H9 (cell line): Measurements from ENCODE around the gene COA8. TPM values are rescaled to one million over a fixed set of nuclear protein-coding genes. Genes with fewer than 3 reads are reported as not detected.

Source experiments
- DNase-seq: peaks from one replicate; pipeline ENCODE4 v3.0.0-alpha.2; 2017
- H2AFZ ChIP-seq: one replicate; pipeline ENCODE4 v1.6.1; 2013; ENCODE audit warnings: mild to moderate bottlenecking, low read length, control low read depth, moderate library complexity
- H2AK5ac ChIP-seq: 2 replicates; pipeline ENCODE4 v1.6.1; 2013; ENCODE audit warnings: low read length, control low read depth, mixed read lengths; ENCODE audit not compliant: insufficient read length
- H2BK120ac ChIP-seq: one replicate; pipeline ENCODE4 v1.6.1; 2013; ENCODE audit warnings: low read depth, mild to moderate bottlenecking, low read length, control low read depth, inconsistent platforms; ENCODE audit not compliant: poor library complexity, severe bottlenecking
- H2BK12ac ChIP-seq: 2 replicates; pipeline ENCODE4 v1.6.1; 2013; ENCODE audit warnings: low read length, control low read depth, mixed read lengths, low read depth; ENCODE audit not compliant: insufficient read length
- H2BK15ac ChIP-seq: 2 replicates; pipeline ENCODE4 v1.6.1; 2013; ENCODE audit warnings: low read depth, low read length, control low read depth
- H2BK20ac ChIP-seq: one replicate; pipeline ENCODE4 v1.6.1; 2013; ENCODE audit warnings: low read depth, mild to moderate bottlenecking, low read length, control low read depth, inconsistent platforms; ENCODE audit not compliant: poor library complexity, severe bottlenecking
- H2BK5ac ChIP-seq: 2 replicates; pipeline ENCODE4 v1.6.1; 2013; ENCODE audit warnings: low read length, control low read depth, mixed read lengths; ENCODE audit not compliant: insufficient read length
- H3K14ac ChIP-seq: 2 replicates; pipeline ENCODE4 v1.6.1; 2013; ENCODE audit warnings: low read length, control low read depth; ENCODE audit not compliant: insufficient read depth
- H3K18ac ChIP-seq: 2 replicates; pipeline ENCODE4 v1.6.1; 2013; ENCODE audit warnings: low read depth, mild to moderate bottlenecking, mixed read lengths, low read length, control low read depth; ENCODE audit not compliant: insufficient read length
- H3K23ac ChIP-seq: 2 replicates; pipeline ENCODE4 v1.6.1; 2013; ENCODE audit warnings: low read length, control low read depth, mixed read lengths, low read depth; ENCODE audit not compliant: insufficient read length
- H3K23me2 ChIP-seq: 2 replicates; pipeline ENCODE4 v1.6.1; 2013; ENCODE audit warnings: low read depth, mild to moderate bottlenecking, mixed read lengths, low read length, control low read depth; ENCODE audit not compliant: insufficient read length, poor library complexity, severe bottlenecking
- H3K27ac ChIP-seq: 2 replicates; pipeline ENCODE4 v1.5.1; 2013; ENCODE audit warnings: low read length, control low read depth, mixed read lengths, low read depth; ENCODE audit not compliant: insufficient read length
- H3K27me3 ChIP-seq: 2 replicates; pipeline ENCODE4 v1.6.1; 2013; ENCODE audit warnings: low read length, control low read depth, inconsistent platforms; ENCODE audit not compliant: insufficient read depth
- H3K4ac ChIP-seq: 2 replicates; pipeline ENCODE4 v1.6.1; 2013; ENCODE audit warnings: low read depth, mild to moderate bottlenecking, control low read depth, inconsistent platforms, low read length, moderate library complexity
- H3K4me1 ChIP-seq: 2 replicates; pipeline ENCODE4 v1.6.1; 2013; ENCODE audit warnings: low read length, control low read depth, inconsistent platforms; ENCODE audit not compliant: insufficient read depth
- H3K4me2 ChIP-seq: 2 replicates; pipeline ENCODE4 v1.6.1; 2013; ENCODE audit warnings: low read length, control low read depth, mixed read lengths; ENCODE audit not compliant: insufficient read length, insufficient read depth
- H3K56ac ChIP-seq: 2 replicates; pipeline ENCODE4 v1.6.1; 2013; ENCODE audit warnings: low read depth, mild to moderate bottlenecking, mixed read lengths, low read length, control low read depth; ENCODE audit not compliant: insufficient read length
- H3K79me1 ChIP-seq: 2 replicates; pipeline ENCODE4 v1.6.1; 2013; ENCODE audit warnings: low read depth, mild to moderate bottlenecking, moderate library complexity, low read length, control low read depth, inconsistent platforms; ENCODE audit not compliant: insufficient read depth, poor library complexity, severe bottlenecking
- H3K79me2 ChIP-seq: 2 replicates; pipeline ENCODE4 v1.6.1; 2013; ENCODE audit warnings: low read length, control low read depth, inconsistent platforms; ENCODE audit not compliant: insufficient read depth
- H3K9ac ChIP-seq: 2 replicates; pipeline ENCODE4 v1.6.1; 2013; ENCODE audit warnings: low read length, control low read depth, mixed read lengths; ENCODE audit not compliant: insufficient read length; ENCODE audit errors: extremely low read depth
- H3K9me3 ChIP-seq: one replicate; pipeline ENCODE4 v1.6.1; 2013; ENCODE audit warnings: low read depth, low read length, inconsistent platforms; ENCODE audit not compliant: control insufficient read depth
- H3T11ph ChIP-seq: one replicate; pipeline ENCODE4 v1.6.1; 2013; ENCODE audit warnings: mild to moderate bottlenecking, low read length, control low read depth, inconsistent platforms
- H4K20me1 ChIP-seq: one replicate; pipeline ENCODE4 v1.6.1; 2013; ENCODE audit not compliant: control insufficient read depth, insufficient read length, insufficient read depth
- H4K5ac ChIP-seq: 2 replicates; pipeline ENCODE4 v1.6.1; 2013; ENCODE audit warnings: low read depth, mild to moderate bottlenecking, mixed read lengths, low read length, control low read depth; ENCODE audit not compliant: insufficient read length
- H4K8ac ChIP-seq: replicated peaks from 2 replicates; pipeline ENCODE4 v1.6.1; 2013; ENCODE audit warnings: low read length, control low read depth, mixed read lengths, low read depth; ENCODE audit not compliant: insufficient read length
- H4K91ac ChIP-seq: 2 replicates; pipeline ENCODE4 v1.6.1; 2013; ENCODE audit warnings: low read depth, mild to moderate bottlenecking, moderate library complexity, mixed read lengths, low read length, control low read depth; ENCODE audit not compliant: insufficient read length
- H3K27ac Mint-ChIP-seq, 3 experiments: 2 replicates in 2 of 3; 3 replicates in 1 of 3; pipeline ENCODE4 v1.8.0; 2020 to 2021; ENCODE audit warnings: mixed read lengths in 3 of 3, mild to moderate bottlenecking in 1 of 3, moderate library complexity in 1 of 3
- H3K27me3 Mint-ChIP-seq: 2 replicates; pipeline ENCODE4 v1.8.0; 2021; ENCODE audit warnings: low read depth, mild to moderate bottlenecking, moderate library complexity, mixed read lengths
- H3K36me3 Mint-ChIP-seq, 3 experiments: 2 replicates in 2 of 3; 3 replicates in 1 of 3; pipeline ENCODE4 v1.8.0; 2020 to 2021; ENCODE audit warnings: low read depth in 3 of 3, mixed read lengths in 3 of 3; ENCODE audit not compliant: insufficient read depth in 1 of 3
- H3K4me1 Mint-ChIP-seq, 2 experiments: 2 replicates each; pipeline ENCODE4 v1.8.0; 2020; ENCODE audit warnings: mixed read lengths in 2 of 2
- H3K4me3 Mint-ChIP-seq, 2 experiments: 2 replicates in 1 of 2; 3 replicates in 1 of 2; pipeline ENCODE4 v1.8.0; 2020 to 2021; ENCODE audit warnings: mild to moderate bottlenecking in 2 of 2, mixed read lengths in 2 of 2, moderate library complexity in 1 of 2
- H3K9me3 Mint-ChIP-seq, 2 experiments: 2 replicates in 1 of 2; 3 replicates in 1 of 2; pipeline ENCODE4 v1.8.0; 2020; ENCODE audit warnings: mild to moderate bottlenecking in 2 of 2, mixed read lengths in 2 of 2, moderate library complexity in 1 of 2
- CTCF ChIP-seq: fragments of 200-600 bp; sonication (generic); conservative IDR thresholded peaks from 3 replicates; pipeline ENCODE4 v1.8.0; 2021; ENCODE audit warnings: antibody characterized with exemption, mild to moderate bottlenecking
- WGBS: extraction: QIAGEN DNeasy Blood & Tissue Kit; methylation state at CpG from one replicate; pipeline ENCODE4 v1.1.7; 2013; ENCODE audit warnings: missing lambda C conversion rate, low lambda C conversion rate, mixed read lengths; ENCODE audit not compliant: insufficient read length; ENCODE audit errors: extremely low coverage; 5-methylcytosine and 5-hydroxymethylcytosine counted together
- total RNA-seq: library from RNA; stranded (reverse); gene quantifications from 2 replicates; pipeline ENCODE4 v1.2.1, GENCODE V29; 2021

COA8 gene
- total RNA-seq, 1 experiment from 2014 or later: 45.5 TPM

DNA sequence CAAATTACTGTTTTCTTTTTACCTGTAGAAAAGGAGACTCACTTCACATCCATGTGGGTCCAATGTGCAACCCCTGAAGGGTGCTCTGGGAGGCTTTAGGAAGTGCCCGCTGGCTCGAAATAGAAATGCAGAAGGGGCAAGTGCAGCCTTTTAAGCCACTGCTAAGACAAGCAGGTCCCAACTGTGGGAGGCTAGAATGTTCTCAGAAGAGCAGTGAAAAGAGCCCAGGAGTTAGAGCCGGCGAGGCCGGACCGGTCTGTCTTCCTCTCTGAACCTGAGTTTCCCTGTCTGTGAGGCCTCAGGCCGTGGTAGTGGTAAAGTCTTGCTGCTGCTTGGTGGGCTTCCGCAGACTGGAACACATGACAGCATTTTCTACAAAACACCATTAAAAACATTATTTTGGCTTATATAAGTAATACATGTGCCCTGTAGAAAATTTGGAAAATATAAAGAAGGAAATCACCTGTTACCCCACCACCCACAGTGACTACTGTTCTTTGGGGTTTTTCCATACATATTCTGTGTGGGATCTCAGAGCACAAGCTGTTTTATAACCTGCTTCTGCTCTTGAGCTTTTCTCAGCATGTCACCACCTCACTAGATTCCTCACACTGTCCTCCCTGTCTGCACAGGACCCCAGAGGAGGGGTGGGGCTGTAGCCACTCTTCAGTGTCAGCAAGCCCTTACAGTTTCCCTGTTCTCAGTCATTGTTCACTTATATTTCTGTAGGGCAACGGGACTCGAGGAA, 46.2 kb upstream of the COA8 start:
- Histone ChIP-seq H3K4me1 (no peaks in the 10 kb centered on the region), H2BK20ac (no peak overlapping the region), H3K79me2 (no peaks in the 10 kb centered on the region), H4K5ac (no peak overlapping the region), H3K23me2 (peaks cover 6% of the 10 kb centered on the region), H3K79me1 (no peaks in the 10 kb centered on the region), H2BK15ac (no peak overlapping the region), H3K9ac (no peak overlapping the region), H2BK120ac (no peak overlapping the region), H2BK5ac (no peak overlapping the region), H3K4ac (no peak overlapping the region), H3K18ac (no peak overlapping the region), H3K4me2 (no peak overlapping the region), H4K20me1 (peaks cover 3% of the 10 kb centered on the region), H4K91ac (no peak overlapping the region), H3K9me3 (no peaks in the 10 kb centered on the region), H2BK12ac (no peak overlapping the region), H3K14ac (no peak overlapping the region), H3K23ac (no peak overlapping the region), H3T11ph (no peak overlapping the region), H3K27ac (no peak overlapping the region), H3K56ac (no peak overlapping the region), H3K27me3 (no peaks in the 10 kb centered on the region), H2AK5ac (no peak overlapping the region), H2AFZ (no peak overlapping the region), H4K8ac (no peak overlapping the region)
- peaks cover 11 to 20% (median 19%) of the 10 kb centered on the region in 3 experiments for H3K36me3 Mint-ChIP-seq
- no peak overlapping the region; a peak in 1 of 5 replicates for H3K4me3 Mint-ChIP-seq
- no peak for TF ChIP-seq CTCF
- no CpG with 5 or more reads among the region's 10 CpGs for WGBS
- peaks cover 13 to 33% of the 10 kb centered on the region in 2 experiments for H3K4me1 Mint-ChIP-seq
- peak overlapping the region in 2 of 3 experiments; percentile 32 to 70; a peak in 1 of 7 replicates for H3K27ac Mint-ChIP-seq
- DNase-seq: no peak
- no peaks in the 10 kb centered on the region for H3K9me3 Mint-ChIP-seq
- H3K27me3 Mint-ChIP-seq: no peaks in the 10 kb centered on the region; the same call in 1 of the 2 replicates
